ENCODE results near the gene HECTD2.
A peak's percentile ranks its signal among the peaks of the same experiment; 100 is the strongest.
"Not testable (repeated sequence)": the region's sequence is repeated elsewhere in the genome, so short reads cannot be mapped to it uniquely, and the experiment has no call there.

The HECTD2 gene

GRCh38 chr10:91411621-91412020 is 1.5 kb downstream of the HECTD2 start:
- peak overlapping the region in 2 of 7 experiments; percentile 72 to 84 for H3K4me3 ChIP-seq

DNA sequence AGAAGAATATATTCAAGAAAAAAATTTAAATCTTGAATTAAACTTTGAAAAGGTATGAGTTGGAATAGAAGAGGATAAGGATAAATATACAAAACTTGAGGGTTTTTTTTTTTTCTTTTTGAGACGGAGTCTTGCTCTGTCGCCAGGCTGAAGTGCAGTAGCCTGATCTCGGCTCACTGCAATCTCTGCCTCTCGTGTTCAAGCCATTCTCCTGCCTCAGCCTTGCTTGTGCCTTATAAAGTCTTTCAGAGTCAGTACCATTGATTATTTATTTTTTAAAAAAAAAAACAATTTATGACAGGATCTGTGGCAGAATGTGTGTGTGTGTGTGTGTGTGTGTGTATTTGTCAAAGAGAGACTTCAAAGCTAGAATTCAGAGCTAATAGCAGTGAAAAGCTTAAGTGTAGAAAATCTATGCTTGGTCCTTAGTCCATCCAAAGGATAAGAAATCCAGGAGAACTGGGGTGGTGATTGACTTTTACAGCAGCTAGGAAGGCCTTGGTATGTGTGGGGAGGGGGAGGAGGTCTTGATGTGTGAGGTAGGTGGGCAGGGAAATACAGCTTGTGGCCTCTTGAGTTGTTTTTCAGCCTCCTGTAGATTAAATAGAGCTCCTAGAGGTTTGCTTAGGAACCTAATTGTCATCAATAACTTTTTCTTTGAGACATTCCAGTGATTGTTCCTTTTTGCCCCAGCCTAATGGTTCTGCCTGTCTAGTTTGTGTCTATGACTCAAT is 2.4 kb downstream of the HECTD2 start:
- no peak overlapping the region for H3K4me3 ChIP-seq
- no peak overlapping the region for H3K27ac ChIP-seq

More at GRCh38 chr10:91411621-91412020, 1.5 kb downstream of the HECTD2 start:
- H3K27ac ChIP-seq, result no peak overlapping the region

DNA sequence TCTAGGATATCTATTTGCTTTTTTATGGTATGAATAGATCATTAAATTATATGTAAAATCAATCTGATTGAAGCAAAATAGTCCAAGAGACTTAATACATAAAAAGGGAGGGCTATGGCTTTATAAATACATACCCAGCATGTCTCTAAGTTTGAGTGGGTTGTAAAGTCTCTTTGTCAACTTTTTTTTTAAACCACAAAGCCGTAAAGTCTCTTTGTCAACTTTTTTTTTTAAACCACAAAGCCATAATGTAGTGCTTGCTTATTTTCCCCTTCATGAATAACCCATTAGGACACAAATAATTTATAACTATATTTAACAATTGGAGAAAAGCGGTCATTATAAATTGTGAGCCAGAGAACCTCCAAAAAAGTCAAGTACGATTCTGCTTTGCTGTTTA is 5.7 kb downstream of the HECTD2 start:
- Histone ChIP-seq H3K27ac (no peak overlapping the region), H3K4me3 (no peak overlapping the region)

DNA sequence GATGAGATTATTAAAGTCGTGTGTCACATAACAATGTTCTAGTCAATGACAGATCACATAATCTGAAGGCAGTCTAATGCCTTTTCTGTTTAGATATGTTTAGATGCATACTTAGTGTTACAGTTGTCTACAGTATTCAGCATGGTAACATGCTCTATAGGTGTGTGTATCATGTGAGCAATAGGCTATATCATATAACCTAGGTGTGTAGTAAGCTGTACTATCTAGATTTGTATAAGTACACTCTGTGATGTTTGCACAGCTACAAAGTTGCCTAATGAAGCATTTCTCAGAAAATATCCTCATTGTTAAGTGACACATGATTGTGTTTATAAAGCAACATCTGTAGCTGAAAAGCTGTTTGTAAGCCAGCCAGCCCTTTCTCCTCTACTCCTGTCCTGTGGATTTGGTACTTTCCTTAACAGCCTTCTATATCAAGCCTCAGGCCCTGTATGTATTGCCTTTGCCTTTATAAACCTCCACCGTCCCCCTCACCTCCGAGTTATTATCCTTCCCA is 6.3 kb downstream of the HECTD2 start:
- Histone ChIP-seq H3K4me3 (no peak overlapping the region), H3K27ac (no peak overlapping the region)

- Histone ChIP-seq H3K4me3 (no peak overlapping the region), H3K27ac (no peak overlapping the region)
These were observed 8.3 kb downstream of the HECTD2 start for GRCh38 chr10:91418416-91418815.

GRCh38 chr10:91420868-91421267 is 10.7 kb downstream of the HECTD2 start:
- no peak overlapping the region for H3K27ac ChIP-seq
- no peak overlapping the region for H3K4me3 ChIP-seq

DNA sequence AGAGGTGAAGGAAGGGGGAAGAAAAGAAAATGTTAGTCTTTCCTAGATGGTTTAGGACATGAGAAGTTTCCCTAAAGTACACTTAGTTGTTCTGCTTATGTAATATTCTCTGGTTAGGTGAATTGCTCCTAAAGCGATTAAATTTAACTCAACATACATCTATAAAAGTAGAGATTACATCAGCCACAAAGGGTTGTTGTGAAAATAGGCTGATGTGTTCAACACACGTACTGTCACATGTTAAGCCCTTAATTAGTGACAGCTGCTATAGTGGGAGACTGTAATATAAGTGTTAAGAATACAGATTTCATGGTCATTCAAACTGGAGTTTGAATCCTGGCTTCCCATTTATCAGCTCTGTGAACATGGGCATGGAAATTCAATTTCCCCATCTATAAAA is 12.8 kb downstream of the HECTD2 start:
- Histone ChIP-seq H3K4me3 (no peak overlapping the region), H3K27ac (no peak overlapping the region)

DNA sequence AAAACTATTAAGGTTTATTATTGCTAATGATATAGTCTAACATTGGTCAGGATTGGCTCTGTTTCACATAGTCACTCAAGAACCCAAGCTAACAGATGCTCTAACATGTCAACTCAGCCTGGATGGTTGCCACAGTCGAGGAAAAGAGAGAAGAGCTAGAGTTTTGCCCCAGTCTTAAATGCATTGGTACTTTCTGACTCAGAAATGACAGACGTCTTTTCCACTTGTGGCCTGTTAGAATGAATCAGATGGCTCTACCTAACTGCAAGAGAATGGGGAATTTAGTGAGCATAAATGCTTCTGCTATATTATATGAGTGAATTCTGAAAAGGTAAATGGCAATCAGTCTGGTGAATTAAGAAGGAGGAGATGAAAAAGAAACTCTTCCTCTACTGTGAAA is 13.9 kb downstream of the HECTD2 start:
- no peak overlapping the region for H3K4me3 ChIP-seq
- H3K27ac ChIP-seq, result no peak overlapping the region

GRCh38 chr10:91432175-91432574 is 22.0 kb downstream of the HECTD2 start:
- H3K27ac ChIP-seq, result no peak overlapping the region
- H3K4me3 ChIP-seq, result no peak overlapping the region

DNA sequence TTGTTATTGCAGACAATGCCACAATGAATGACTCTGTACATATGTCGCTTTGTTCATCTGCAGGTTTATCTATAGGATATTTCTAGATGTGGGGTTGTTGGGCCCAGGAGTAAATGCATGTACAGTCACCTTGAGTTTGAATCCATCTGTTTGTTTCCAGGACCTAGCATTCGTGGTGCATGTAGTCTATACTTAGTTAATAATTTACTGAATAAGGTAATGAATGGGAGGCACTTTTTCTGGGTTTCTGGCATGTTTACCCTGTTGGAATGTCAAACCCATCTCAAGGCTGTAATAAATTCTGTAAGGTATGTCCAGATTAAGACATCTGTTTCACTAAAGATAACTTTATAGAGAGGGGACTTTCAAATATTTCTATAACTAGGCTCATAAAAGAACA is 23.5 kb downstream of the HECTD2 start:
- Histone ChIP-seq H3K27ac (no peak overlapping the region), H3K4me3 (no peak overlapping the region)

GRCh38 chr10:91434041-91434440 is 23.9 kb downstream of the HECTD2 start:
- Histone ChIP-seq H3K27ac (no peak overlapping the region), H3K4me3 (no peak overlapping the region)

DNA sequence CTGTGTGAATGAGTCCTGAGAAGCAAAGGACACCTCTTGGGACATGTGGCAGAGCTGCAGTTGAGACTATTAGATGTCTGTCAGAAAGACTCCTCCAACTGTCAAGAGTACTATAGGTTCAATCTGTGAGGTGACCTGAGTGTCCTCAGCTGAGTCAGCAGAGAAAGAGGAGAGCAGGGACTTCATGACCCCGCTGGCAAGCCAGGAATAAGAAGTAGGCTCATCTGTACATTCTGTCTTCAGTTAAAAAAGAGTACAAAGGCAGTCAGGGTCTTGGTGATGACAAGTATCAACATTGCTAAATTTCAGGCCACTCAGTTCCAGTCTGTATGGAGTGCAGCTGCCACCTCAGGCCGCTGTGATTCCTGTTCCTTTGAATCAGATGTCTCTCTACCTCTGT is 25.1 kb downstream of the HECTD2 start:
- Histone ChIP-seq H3K4me3 (no peak overlapping the region), H3K27ac (no peak overlapping the region)

- not testable (repeated sequence) for H3K27ac ChIP-seq, H3K4me3 ChIP-seq
These were observed 28.1 kb downstream of the HECTD2 start for GRCh38 chr10:91438228-91438627.

- Histone ChIP-seq H3K27ac (no peak overlapping the region), H3K4me3 (no peak overlapping the region)
These were observed 34.4 kb downstream of the HECTD2 start for GRCh38 chr10:91444211-91445182.

DNA sequence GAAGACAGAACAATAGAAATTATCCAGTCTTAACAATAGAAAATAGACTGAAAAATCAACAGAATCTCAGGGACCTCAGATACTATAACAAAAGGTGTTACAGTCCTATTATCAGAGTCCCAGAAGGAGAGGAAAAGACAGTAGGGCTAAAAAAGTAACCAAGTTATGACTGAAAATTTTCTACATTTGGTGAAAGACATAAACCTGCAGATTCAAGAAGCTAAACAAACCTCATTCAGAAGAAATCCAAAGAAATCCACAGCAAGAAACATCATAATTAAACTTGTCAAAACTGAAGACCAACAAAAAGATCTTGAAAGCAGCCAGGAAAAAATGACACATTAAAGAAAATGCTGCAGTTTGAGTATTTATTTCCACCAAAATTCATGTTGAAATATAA is 41.9 kb downstream of the HECTD2 start:
- Histone ChIP-seq H3K27ac (no peak overlapping the region), H3K4me3 (no peak overlapping the region)

- no peak overlapping the region for H3K4me3 ChIP-seq
- no peak overlapping the region for H3K27ac ChIP-seq
These were observed 43.4 kb downstream of the HECTD2 start for GRCh38 chr10:91453535-91453934.

- H3K4me3 ChIP-seq, H3K27ac ChIP-seq: not testable (repeated sequence)
These were observed 45.0 kb downstream of the HECTD2 start for GRCh38 chr10:91455135-91455534.

- no peak overlapping the region for H3K27ac ChIP-seq
- H3K4me3 ChIP-seq, result no peak overlapping the region
These were observed 50.5 kb downstream of the HECTD2 start for GRCh38 chr10:91460681-91461080.

DNA sequence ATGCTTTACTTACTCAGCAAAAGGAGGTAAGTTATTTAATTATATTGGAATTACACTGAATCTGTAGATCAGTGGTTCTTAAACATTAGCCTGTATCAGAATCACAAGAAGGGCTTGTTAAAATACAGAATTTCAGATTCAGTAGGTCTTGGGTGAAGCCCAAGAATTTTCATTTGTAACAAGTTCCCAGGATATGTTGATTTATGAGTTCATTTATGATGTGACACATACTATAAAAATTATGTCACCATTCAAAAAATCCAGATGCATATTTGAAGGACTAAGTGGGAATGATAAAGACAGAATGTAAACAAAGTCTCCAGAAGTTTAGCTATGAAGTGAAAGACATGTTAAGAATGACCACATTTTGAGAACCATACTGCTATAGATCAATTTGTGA is 52.3 kb downstream of the HECTD2 start:
- Histone ChIP-seq H3K27ac (no peak overlapping the region), H3K4me3 (no peak overlapping the region)

DNA sequence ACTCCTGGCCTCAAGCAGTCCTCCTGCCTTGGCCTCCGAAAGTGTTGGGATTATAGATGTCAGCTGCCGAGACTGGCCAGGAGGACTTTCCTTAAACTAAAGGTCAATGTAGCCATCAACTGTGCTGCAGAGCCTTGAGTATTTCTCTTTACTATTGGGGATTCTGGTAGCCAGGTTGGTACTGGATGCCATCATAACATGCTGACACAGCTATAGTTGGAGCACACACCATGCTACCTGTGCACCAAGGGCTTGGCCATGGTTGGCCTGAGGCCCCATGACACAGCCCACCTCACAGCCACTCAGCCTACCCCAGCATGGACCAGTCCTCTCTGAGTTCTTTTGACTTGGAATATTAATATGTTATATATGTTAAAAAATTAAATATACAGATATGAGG is 54.4 kb downstream of the HECTD2 start:
- no peak overlapping the region for H3K4me3 ChIP-seq
- H3K27ac ChIP-seq, result no peak overlapping the region

DNA sequence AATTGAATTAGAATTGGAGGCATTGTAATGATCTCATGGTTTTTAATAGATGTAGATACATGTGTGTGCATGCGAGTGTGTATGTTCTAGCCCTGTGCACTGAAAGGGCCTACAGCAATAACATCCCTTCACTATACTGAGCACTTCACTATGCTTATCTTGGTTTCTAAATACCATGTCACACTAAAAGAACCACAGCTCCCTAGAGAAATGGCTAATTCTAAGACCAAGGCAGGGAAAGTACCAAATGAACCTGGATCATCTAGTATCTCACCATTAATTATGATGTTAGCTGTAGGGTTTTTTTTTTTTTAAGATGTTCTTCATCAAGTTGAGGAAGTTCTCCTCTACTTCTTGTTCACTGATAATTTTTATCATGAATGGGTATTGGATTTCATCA is 55.1 kb downstream of the HECTD2 start:
- no peak overlapping the region for H3K27ac ChIP-seq
- H3K4me3 ChIP-seq, result no peak overlapping the region
